Choroid plexus epithelial cell (primary cell): Measurements from ENCODE around the gene CELF6.

Experiments
- DNase-seq: peaks from one replicate; pipeline ENCODE4 v3.0.0-alpha.2; 2010; ENCODE audit warnings: low read depth
- H3K4me3 ChIP-seq: 2 replicates; pipeline ENCODE4 v1.5.1; 2011; ENCODE audit warnings: low read depth, mild to moderate bottlenecking, control low read depth, low read length, moderate library complexity
- CTCF ChIP-seq: conservative IDR thresholded peaks from 2 replicates; pipeline ENCODE4 v1.5.1; 2011; ENCODE audit warnings: low read depth, mild to moderate bottlenecking, control low read depth, inconsistent platforms, low read length, moderate library complexity

The CELF6 gene

GRCh38 chr15:72249142-72249810 is 70.7 kb downstream of the CELF6 start:
- TF ChIP-seq CTCF = no peak
- no peak for DNase-seq
- no peak overlapping the region for H3K4me3 ChIP-seq

GRCh38 chr15:72248514-72248913 is 71.4 kb downstream of the CELF6 start:
- no peak overlapping the region for H3K4me3 ChIP-seq
- no peak for TF ChIP-seq CTCF
- DNase-seq = no peak

DNA sequence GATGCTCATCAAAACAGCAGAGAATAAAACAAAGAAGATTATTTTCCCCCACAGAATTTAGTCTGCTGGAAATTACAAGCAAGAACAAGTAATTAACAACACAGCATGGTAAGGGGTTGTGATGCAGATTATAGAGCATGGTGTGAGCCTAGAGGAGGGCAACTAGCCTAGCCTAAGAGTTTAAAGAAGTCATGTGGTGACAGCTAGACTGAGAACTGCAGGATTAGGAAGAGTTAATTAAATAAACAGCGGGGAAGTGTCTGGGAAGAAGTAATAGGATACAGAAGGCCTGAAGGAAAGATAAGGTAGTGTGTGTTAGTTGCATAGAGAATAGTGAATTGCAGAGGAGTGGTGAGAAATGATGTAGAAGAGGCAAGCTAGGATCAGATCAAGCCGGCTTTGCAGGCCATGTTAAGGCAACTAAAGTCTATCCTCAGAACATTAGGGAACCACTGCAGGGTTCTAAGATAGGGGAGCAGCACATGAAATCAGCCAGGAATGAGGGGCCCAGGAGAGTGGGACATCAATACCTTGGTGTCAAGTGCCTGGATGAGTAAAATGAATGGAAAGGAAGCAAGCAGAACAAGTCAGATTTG is 77.1 kb downstream of the CELF6 start:
- TF ChIP-seq CTCF = no peak
- no peak for DNase-seq
- H3K4me3 ChIP-seq = no peak overlapping the region

GRCh38 chr15:72239652-72240051 is 80.3 kb downstream of the CELF6 start:
- TF ChIP-seq CTCF = no peak
- no peak overlapping the region for H3K4me3 ChIP-seq
- DNase-seq = no peak

DNA sequence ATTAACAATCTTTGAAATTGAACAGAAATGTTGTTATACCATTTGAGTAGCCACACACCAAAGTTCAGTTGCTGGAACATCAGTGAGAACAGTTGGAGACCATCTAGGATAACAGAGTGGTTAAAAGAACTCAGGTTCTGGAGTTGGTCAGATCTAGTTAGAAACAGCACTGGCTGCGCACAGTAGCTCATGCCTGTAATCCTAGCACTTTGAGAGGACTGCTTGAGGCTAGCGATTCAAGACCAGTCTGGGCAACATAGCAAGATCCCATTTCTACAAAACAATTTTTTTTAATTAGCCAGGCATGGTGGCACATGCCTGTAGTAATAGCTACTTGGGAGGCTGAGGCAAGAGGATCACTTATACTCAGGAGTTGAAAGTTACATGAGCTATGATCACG is 81.4 kb downstream of the CELF6 start:
- no peak for DNase-seq
- TF ChIP-seq CTCF = no peak
- no peak overlapping the region for H3K4me3 ChIP-seq

- peak; percentile 25 for DNase-seq
- TF ChIP-seq CTCF = no peak
- no peak overlapping the region for H3K4me3 ChIP-seq
Observed at GRCh38 chr15:72237853-72238224, 82.1 kb downstream of the CELF6 start.
